ENCODE measurements around the gene CHAMP1.

CHAMP1 gene

GRCh38 chr13:114314074-114314912 lies at the start of gene CHAMP1:
Gene CHAMP1, plus strand, starts transcription at chr13:114314503. Its CDS starts 9,340 bp downstream, at chr13:114323843.
- peak; percentile 98 for DNase-seq (ENCODE audit: low spot score)

GRCh38 chr13:114264886-114265611 lies 49.3 kb upstream of the CHAMP1 start:
- DNase-seq (ENCODE audit: low spot score): peak; percentile 72

GRCh38 chr13:114266241-114266640 lies 48.1 kb upstream of the CHAMP1 start:
- DNase-seq (ENCODE audit: low spot score): no peak

- DNase-seq (ENCODE audit: low spot score): no peak
Observed at GRCh38 chr13:114268344-114269280, 45.7 kb upstream of the CHAMP1 start.

- no peak for DNase-seq (ENCODE audit: low spot score)
Observed at GRCh38 chr13:114269281-114269770, 45.0 kb upstream of the CHAMP1 start.

GRCh38 chr13:114272977-114273376 lies 41.3 kb upstream of the CHAMP1 start:
- DNase-seq (ENCODE audit: low spot score): no peak

GRCh38 chr13:114275304-114275703 lies 39.0 kb upstream of the CHAMP1 start:
- DNase-seq (ENCODE audit: low spot score): no peak

- no peak for DNase-seq (ENCODE audit: low spot score)
Observed at GRCh38 chr13:114279146-114279545, 35.2 kb upstream of the CHAMP1 start.

- no peak for DNase-seq (ENCODE audit: low spot score)
Observed at GRCh38 chr13:114279758-114280355, 34.4 kb upstream of the CHAMP1 start.

GRCh38 chr13:114281351-114282040 lies 32.8 kb upstream of the CHAMP1 start, which contains the start of gene UPF3A:
Gene UPF3A, plus strand, starts transcription at chr13:114281601. Its CDS starts 39 bp downstream, at chr13:114281640.
- DNase-seq (ENCODE audit: low spot score): peak; percentile 95

- peak; percentile 73 for DNase-seq (ENCODE audit: low spot score)
Observed at GRCh38 chr13:114282041-114282670, 32.1 kb upstream of the CHAMP1 start.

GRCh38 chr13:114283576-114283975 lies 30.7 kb upstream of the CHAMP1 start:
- DNase-seq (ENCODE audit: low spot score): no peak

GRCh38 chr13:114284680-114285079 lies 29.6 kb upstream of the CHAMP1 start:
- DNase-seq (ENCODE audit: low spot score): no peak

GRCh38 chr13:114285166-114285808 lies 29.0 kb upstream of the CHAMP1 start:
- DNase-seq (ENCODE audit: low spot score): no peak

GRCh38 chr13:114286808-114287207 lies 27.5 kb upstream of the CHAMP1 start:
- DNase-seq (ENCODE audit: low spot score): peak; percentile 24

- no peak for DNase-seq (ENCODE audit: low spot score)
Observed at GRCh38 chr13:114288157-114288591, 26.1 kb upstream of the CHAMP1 start.

GRCh38 chr13:114296448-114296847 lies 17.9 kb upstream of the CHAMP1 start:
- DNase-seq (ENCODE audit: low spot score): no peak

GRCh38 chr13:114296902-114297301 lies 17.4 kb upstream of the CHAMP1 start:
- no peak for DNase-seq (ENCODE audit: low spot score)

- DNase-seq (ENCODE audit: low spot score): no peak
Observed at GRCh38 chr13:114298866-114299265, 15.4 kb upstream of the CHAMP1 start.

Measured in AG20443 (cell line).